Measurements from ENCODE around the gene H2AZ1.
"Not testable (repeated sequence)": the region's sequence is repeated elsewhere in the genome, so short reads cannot be mapped to it uniquely, and the experiment has no call there.

The H2AZ1 gene

DNA sequence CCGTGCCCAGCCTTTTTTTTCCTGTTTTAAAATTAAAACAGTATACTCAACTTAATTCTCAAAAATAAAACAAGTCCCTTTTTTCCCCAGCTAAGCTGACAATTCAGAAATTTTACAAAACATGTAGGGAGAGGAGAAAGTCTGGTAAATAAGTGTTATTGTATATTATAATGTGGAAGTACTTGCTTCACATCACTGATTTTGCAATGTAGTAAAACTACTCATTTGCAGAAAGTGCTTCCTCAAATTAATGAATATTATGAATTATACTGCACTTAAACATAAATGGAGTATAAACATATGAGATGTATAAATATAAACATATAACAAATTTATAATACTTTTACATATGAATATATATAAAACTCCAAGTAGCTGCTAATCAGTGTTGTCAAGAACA lies 11.6 kb upstream of the H2AZ1 start:
- H2BK12ac ChIP-seq (ENCODE audit: low read length in 2 of 2), result no peak overlapping the region
- H3K23ac ChIP-seq (ENCODE audit: low read length in 2 of 2), result no peak overlapping the region
- no peak overlapping the region for H3K27ac ChIP-seq (ENCODE audit: low read length, poor library complexity, severe bottlenecking)
- no peaks in the 10 kb centered on the region for H3K27me3 ChIP-seq (ENCODE audit: control insufficient read depth in 1 of 2, insufficient read depth in 1 of 2, low read length in 2 of 2)
- no peaks in the 10 kb centered on the region for H3K9me3 ChIP-seq (ENCODE audit: control insufficient read depth, low read length)
- no peak overlapping the region for H2BK120ac ChIP-seq (ENCODE audit: low read depth, low read length)
- no peak overlapping the region for H2AFZ ChIP-seq (ENCODE audit: low read depth, low read length)
- H3K79me1 ChIP-seq (replicated peaks; ENCODE audit: low read length, poor library complexity, severe bottlenecking), result no peaks in the 10 kb centered on the region
- no peak for DNase-seq
- no peak overlapping the region for H3K4ac ChIP-seq (ENCODE audit: low read depth in 1 of 2, low read length in 2 of 2)
- no peak overlapping the region for H4K91ac ChIP-seq (ENCODE audit: low read length)
- H3K36me3 ChIP-seq (ENCODE audit: control insufficient read depth in 1 of 2, insufficient read depth in 2 of 2, low read depth in 1 of 2, low read length in 2 of 2), result no peaks in the 10 kb centered on the region
- no peak overlapping the region for H3K4me2 ChIP-seq (ENCODE audit: low read length, poor library complexity, severe bottlenecking)
- 100% methylated on average over 1 of the region's 1 CpG for WGBS
- H4K8ac ChIP-seq (ENCODE audit: low read length), result no peak overlapping the region
- no peak overlapping the region for H3K14ac ChIP-seq (ENCODE audit: low read length in 2 of 2)
- no peak overlapping the region for H2BK5ac ChIP-seq (ENCODE audit: low read depth, low read length, poor library complexity, severe bottlenecking)
- no peak overlapping the region for H2AK5ac ChIP-seq (ENCODE audit: low read length, severe bottlenecking)
- H3K4me3 ChIP-seq (ENCODE audit: insufficient read depth in 1 of 2, low read depth in 1 of 2, low read length in 2 of 2), result no peak overlapping the region
- no peak overlapping the region for H3K9ac ChIP-seq (ENCODE audit: low read length)
- no peak overlapping the region for H2BK15ac ChIP-seq (ENCODE audit: low read depth, poor library complexity, severe bottlenecking)
- H3K18ac ChIP-seq (ENCODE audit: low read depth in 1 of 2, low read length in 2 of 2), result no peak overlapping the region
- peaks cover 2% of the 10 kb centered on the region for H3K4me1 ChIP-seq (ENCODE audit: control insufficient read depth, insufficient read depth, low read depth, low read length)

- no peak overlapping the region for H3K9ac ChIP-seq (ENCODE audit: low read length)
- H3K27me3 ChIP-seq (ENCODE audit: control insufficient read depth in 1 of 2, insufficient read depth in 1 of 2, low read length in 2 of 2), result no peaks in the 10 kb centered on the region
- peaks cover 2% of the 10 kb centered on the region for H3K4me1 ChIP-seq (ENCODE audit: control insufficient read depth, insufficient read depth, low read depth, low read length)
- H3K4ac ChIP-seq (ENCODE audit: low read depth in 1 of 2, low read length in 2 of 2), result no peak overlapping the region
- no peak overlapping the region for H4K91ac ChIP-seq (ENCODE audit: low read length)
- H3K27ac ChIP-seq (ENCODE audit: low read length, poor library complexity, severe bottlenecking), result peak overlapping the region; percentile 7
- H2AK5ac ChIP-seq (ENCODE audit: low read length, severe bottlenecking), result no peak overlapping the region
- H2BK15ac ChIP-seq (ENCODE audit: low read depth, poor library complexity, severe bottlenecking), result no peak overlapping the region
- DNase-seq, result no peak
- no peak overlapping the region for H2BK5ac ChIP-seq (ENCODE audit: low read depth, low read length, poor library complexity, severe bottlenecking)
- H3K36me3 ChIP-seq (ENCODE audit: control insufficient read depth in 1 of 2, insufficient read depth in 2 of 2, low read depth in 1 of 2, low read length in 2 of 2), result no peaks in the 10 kb centered on the region
- H3K14ac ChIP-seq (ENCODE audit: low read length in 2 of 2), result no peak overlapping the region
- no peak overlapping the region for H2BK120ac ChIP-seq (ENCODE audit: low read depth, low read length)
- no peaks in the 10 kb centered on the region for H3K9me3 ChIP-seq (ENCODE audit: control insufficient read depth, low read length)
- no peak overlapping the region for H4K8ac ChIP-seq (ENCODE audit: low read length)
- no peak overlapping the region for H3K4me3 ChIP-seq (ENCODE audit: insufficient read depth in 1 of 2, low read depth in 1 of 2, low read length in 2 of 2)
- H3K18ac ChIP-seq (ENCODE audit: low read depth in 1 of 2, low read length in 2 of 2), result no peak overlapping the region
- H3K23ac ChIP-seq (ENCODE audit: low read length in 2 of 2), result no peak overlapping the region
- 100% methylated on average over 1 of the region's 2 CpGs for WGBS
- no peak overlapping the region for H2BK12ac ChIP-seq (ENCODE audit: low read length in 2 of 2)
- H3K79me1 ChIP-seq (replicated peaks; ENCODE audit: low read length, poor library complexity, severe bottlenecking), result no peaks in the 10 kb centered on the region
- no peak overlapping the region for H2AFZ ChIP-seq (ENCODE audit: low read depth, low read length)
- H3K4me2 ChIP-seq (ENCODE audit: low read length, poor library complexity, severe bottlenecking), result no peak overlapping the region
Measured at GRCh38 chr4:99960648-99961047, 10.6 kb upstream of the H2AZ1 start.

DNA sequence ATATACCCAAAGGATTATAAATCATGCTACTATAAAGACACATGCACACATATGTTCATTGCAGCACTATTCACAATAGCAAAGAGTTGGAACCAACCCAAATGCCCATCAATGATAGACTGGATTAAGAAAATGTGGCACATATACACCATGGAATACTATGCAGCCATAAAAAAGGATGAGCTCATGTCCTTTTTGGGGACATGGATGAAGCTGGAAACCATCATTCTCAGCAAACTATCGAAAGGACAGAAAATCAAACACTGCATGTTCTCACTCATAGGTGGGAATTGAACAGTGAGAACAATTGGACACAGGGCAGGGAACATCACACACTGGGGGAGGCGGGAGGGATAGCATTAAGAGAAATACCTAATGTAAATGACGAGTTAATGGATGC lies 8.1 kb upstream of the H2AZ1 start:
- H3K27ac ChIP-seq (ENCODE audit: low read length, poor library complexity, severe bottlenecking); H3K4me2 ChIP-seq (ENCODE audit: low read length, poor library complexity, severe bottlenecking); H3K9me3 ChIP-seq (ENCODE audit: control insufficient read depth, low read length); DNase-seq; H3K9ac ChIP-seq (ENCODE audit: low read length); H3K4ac ChIP-seq (ENCODE audit: low read depth in 1 of 2, low read length in 2 of 2); H3K18ac ChIP-seq (ENCODE audit: low read depth in 1 of 2, low read length in 2 of 2); H3K4me1 ChIP-seq (ENCODE audit: control insufficient read depth, insufficient read depth, low read depth, low read length); H4K91ac ChIP-seq (ENCODE audit: low read length); H2AK5ac ChIP-seq (ENCODE audit: low read length, severe bottlenecking); H2BK120ac ChIP-seq (ENCODE audit: low read depth, low read length); H3K4me3 ChIP-seq (ENCODE audit: insufficient read depth in 1 of 2, low read depth in 1 of 2, low read length in 2 of 2); H3K79me1 ChIP-seq (replicated peaks; ENCODE audit: low read length, poor library complexity, severe bottlenecking); H3K14ac ChIP-seq (ENCODE audit: low read length in 2 of 2); H4K8ac ChIP-seq (ENCODE audit: low read length); H2BK15ac ChIP-seq (ENCODE audit: low read depth, poor library complexity, severe bottlenecking); H3K36me3 ChIP-seq (ENCODE audit: control insufficient read depth in 1 of 2, insufficient read depth in 2 of 2, low read depth in 1 of 2, low read length in 2 of 2); H3K23ac ChIP-seq (ENCODE audit: low read length in 2 of 2); H2BK5ac ChIP-seq (ENCODE audit: low read depth, low read length, poor library complexity, severe bottlenecking); H2AFZ ChIP-seq (ENCODE audit: low read depth, low read length); H3K27me3 ChIP-seq (ENCODE audit: control insufficient read depth in 1 of 2, insufficient read depth in 1 of 2, low read length in 2 of 2); H2BK12ac ChIP-seq (ENCODE audit: low read length in 2 of 2): not testable (repeated sequence)
- WGBS, result 82% methylated on average over 1 of the region's 3 CpGs

GRCh38 chr4:99950913-99951254 lies 809 bp upstream of the H2AZ1 start:
- DNase-seq, result no peak
- H3K27ac ChIP-seq (ENCODE audit: low read length, poor library complexity, severe bottlenecking), result peak overlapping the region; percentile 64
- no peak overlapping the region for H2BK5ac ChIP-seq (ENCODE audit: low read depth, low read length, poor library complexity, severe bottlenecking)
- no peak overlapping the region for H2BK120ac ChIP-seq (ENCODE audit: low read depth, low read length)
- no peak overlapping the region for H4K91ac ChIP-seq (ENCODE audit: low read length)
- H3K23ac ChIP-seq (ENCODE audit: low read length in 2 of 2), result no peak overlapping the region
- H3K4ac ChIP-seq (ENCODE audit: low read depth in 1 of 2, low read length in 2 of 2), result peak overlapping the region in 1 of 2 experiments; percentile 65
- no peak overlapping the region for H3K18ac ChIP-seq (ENCODE audit: low read depth in 1 of 2, low read length in 2 of 2)
- H3K36me3 ChIP-seq (ENCODE audit: control insufficient read depth in 1 of 2, insufficient read depth in 2 of 2, low read depth in 1 of 2, low read length in 2 of 2), result peaks cover 2 to 12% of the 10 kb centered on the region in 2 experiments
- WGBS, result 0% methylated on average over 6 of the region's 8 CpGs
- H3K9me3 ChIP-seq (ENCODE audit: control insufficient read depth, low read length), result no peaks in the 10 kb centered on the region
- peaks cover 6% of the 10 kb centered on the region for H3K79me1 ChIP-seq (replicated peaks; ENCODE audit: low read length, poor library complexity, severe bottlenecking)
- H2BK12ac ChIP-seq (ENCODE audit: low read length in 2 of 2), result no peak overlapping the region
- peak overlapping the region; percentile 87 for H3K9ac ChIP-seq (ENCODE audit: low read length)
- peak overlapping the region; percentile 91 for H2AFZ ChIP-seq (ENCODE audit: low read depth, low read length)
- H3K4me2 ChIP-seq (ENCODE audit: low read length, poor library complexity, severe bottlenecking), result peak overlapping the region; percentile 84
- peaks cover 3% of the 10 kb centered on the region for H3K4me1 ChIP-seq (ENCODE audit: control insufficient read depth, insufficient read depth, low read depth, low read length)
- H2BK15ac ChIP-seq (ENCODE audit: low read depth, poor library complexity, severe bottlenecking), result no peak overlapping the region
- no peak overlapping the region for H4K8ac ChIP-seq (ENCODE audit: low read length)
- no peaks in the 10 kb centered on the region for H3K27me3 ChIP-seq (ENCODE audit: control insufficient read depth in 1 of 2, insufficient read depth in 1 of 2, low read length in 2 of 2)
- H2AK5ac ChIP-seq (ENCODE audit: low read length, severe bottlenecking), result no peak overlapping the region
- peak overlapping the region in 1 of 2 experiments; percentile 92 for H3K14ac ChIP-seq (ENCODE audit: low read length in 2 of 2)
- H3K4me3 ChIP-seq (ENCODE audit: insufficient read depth in 1 of 2, low read depth in 1 of 2, low read length in 2 of 2), result peak overlapping the region; percentile 72 to 84

Measured in mesenchymal stem cell (in vitro differentiated cells and primary cell).